HepG2 (cell line): ENCODE data around the gene AXIN2. TPM values are rescaled to one million over a fixed set of nuclear protein-coding genes. Genes with fewer than 3 reads are reported as not detected.

ENCODE experiments used
- CREB1 ChIP-seq, 2 experiments: fragments of 450-650 bp in 1 of 2; IDR thresholded peaks; 2 replicates each; pipeline ENCODE4 v1.6.1; 2016 to 2017; ENCODE audit warnings: control low read depth in 1 of 2, mild to moderate bottlenecking in 1 of 2, missing compliant biosample characterization in 1 of 2, missing genetic modification characterization in 1 of 2
- DR1 ChIP-seq: sonication (generic); formaldehyde crosslinking; IDR thresholded peaks from 2 replicates; pipeline ENCODE4 v1.8.0; 2021; ENCODE audit warnings: mild to moderate bottlenecking, missing genetic modification reagents, inconsistent platforms
- GATAD2A ChIP-seq: IDR thresholded peaks from 2 replicates; pipeline ENCODE4 v1.6.1; 2016
- JUN ChIP-seq: sonication (generic); formaldehyde crosslinking; IDR thresholded peaks from 2 replicates; pipeline ENCODE4 v1.4.0; 2020; ENCODE audit warnings: mild to moderate bottlenecking, missing genetic modification reagents
- KAT8 ChIP-seq: IDR thresholded peaks from 2 replicates; pipeline ENCODE4 v1.6.1; 2016; ENCODE audit warnings: missing genetic modification reagents, missing compliant biosample characterization
- MAX ChIP-seq: IDR thresholded peaks from 2 replicates; pipeline ENCODE4 v1.6.1; 2012; ENCODE audit warnings: inconsistent platforms
- MED1 ChIP-seq: sonication (generic); formaldehyde crosslinking; IDR thresholded peaks from 2 replicates; pipeline ENCODE4 v1.4.0; 2020; ENCODE audit warnings: missing genetic modification reagents
- MIXL1 ChIP-seq: IDR thresholded peaks from 2 replicates; pipeline ENCODE4 v1.6.1; 2016
- NR2F6 ChIP-seq, 2 experiments: IDR thresholded peaks; 2 replicates each; pipeline ENCODE4 v1.6.1; 2016; ENCODE audit warnings: antibody characterized with exemption in 1 of 2, mild to moderate bottlenecking in 1 of 2
- SALL1 ChIP-seq: sonication (generic); formaldehyde crosslinking; IDR thresholded peaks from 2 replicates; pipeline ENCODE4 v1.8.0; 2022; ENCODE audit warnings: mild to moderate bottlenecking, missing genetic modification reagents
- SOX5 ChIP-seq: IDR thresholded peaks from 2 replicates; pipeline ENCODE4 v1.6.1; 2016; ENCODE audit warnings: borderline replicate concordance
- ZBTB10 ChIP-seq: sonication (generic); formaldehyde crosslinking; IDR thresholded peaks from 2 replicates; pipeline ENCODE4 v1.4.0; 2020; ENCODE audit warnings: missing genetic modification reagents, borderline replicate concordance
- ZFP82 ChIP-seq: sonication (generic); formaldehyde crosslinking; IDR thresholded peaks from 2 replicates; pipeline ENCODE4 v1.5.1; 2020; ENCODE audit warnings: mild to moderate bottlenecking, missing genetic modification reagents, borderline replicate concordance
- ZNF343 ChIP-seq: sonication (generic); formaldehyde crosslinking; IDR thresholded peaks from 2 replicates; pipeline ENCODE4 v1.4.0; 2020; ENCODE audit warnings: mild to moderate bottlenecking, missing genetic modification reagents
- ZNF570 ChIP-seq: sonication (generic); formaldehyde crosslinking; IDR thresholded peaks from 2 replicates; pipeline ENCODE4 v1.4.0; 2020; ENCODE audit warnings: mild to moderate bottlenecking, missing genetic modification reagents, borderline replicate concordance
- ZNF619 ChIP-seq: sonication (generic); formaldehyde crosslinking; IDR thresholded peaks from 2 replicates; pipeline ENCODE4 v1.4.0; 2020; ENCODE audit warnings: mild to moderate bottlenecking, missing genetic modification reagents
- ZNF670 ChIP-seq: sonication (generic); formaldehyde crosslinking; IDR thresholded peaks from 2 replicates; pipeline ENCODE4 v1.8.0; 2022; ENCODE audit warnings: mild to moderate bottlenecking, missing genetic modification reagents, borderline replicate concordance
- ZNF710 ChIP-seq: sonication (generic); formaldehyde crosslinking; IDR thresholded peaks from 2 replicates; pipeline ENCODE4 v1.5.0; 2020; ENCODE audit warnings: mild to moderate bottlenecking, missing genetic modification reagents, borderline replicate concordance
- polyA plus RNA-seq, 8 experiments: library from polyadenylated mRNA; depleted of rRNA in 3 of 8; stranded (reverse) in 7 of 8; unstranded in 1 of 8; fragments of >200 nt; fragmentation: Illumina TruSeq in 4 of 8; extraction: Trizol in 4 of 8; gene quantifications; 2 replicates each; pipeline versions ENCODE4 v1.2.1 to v1.2.3, GENCODE V29; 2011 to 2016; ENCODE audit warnings: low read depth in 4 of 8, missing spikeins in 1 of 8, mixed read lengths in 1 of 8; ENCODE audit not compliant: insufficient read depth in 1 of 8
- total RNA-seq, 5 experiments: library from RNA; depleted of rRNA; stranded (reverse); fragments of >200 nt; fragmentation: Illumina TruSeq; extraction: Trizol; gene quantifications; 2 replicates each; pipeline ENCODE4 v1.2.3, GENCODE V29; 2016; ENCODE audit warnings: low read depth in 1 of 5
- TF ChIP-seq, protein P1 (sequence below): IDR thresholded peaks from 2 replicates; pipeline ENCODE4 v1.6.1; 2016

Gene AXIN2
- total and polyA plus RNA-seq, 2 of the 13 experiments (the other 11 are each of a cell fraction or from before 2014, with no cell fraction given), result 58.6 to 63.4 TPM

- peak; percentile 46; the same call in 1 of the 2 replicates for TF ChIP-seq ZNF710 (CRISPR knock-in tag)
- no peak for TF ChIP-seq DR1 (CRISPR knock-in tag)
- TF ChIP-seq ZFP82, result no peak
- TF ChIP-seq NR2F6 (IDR thresholded peaks at IDR 0.05), result peak; percentile 94
- TF ChIP-seq NR2F6 (CRISPR knock-in tag; IDR thresholded peaks at IDR 0.05), result peak; percentile 98
- no peak for TF ChIP-seq ZNF670
- TF ChIP-seq, protein P1, sequence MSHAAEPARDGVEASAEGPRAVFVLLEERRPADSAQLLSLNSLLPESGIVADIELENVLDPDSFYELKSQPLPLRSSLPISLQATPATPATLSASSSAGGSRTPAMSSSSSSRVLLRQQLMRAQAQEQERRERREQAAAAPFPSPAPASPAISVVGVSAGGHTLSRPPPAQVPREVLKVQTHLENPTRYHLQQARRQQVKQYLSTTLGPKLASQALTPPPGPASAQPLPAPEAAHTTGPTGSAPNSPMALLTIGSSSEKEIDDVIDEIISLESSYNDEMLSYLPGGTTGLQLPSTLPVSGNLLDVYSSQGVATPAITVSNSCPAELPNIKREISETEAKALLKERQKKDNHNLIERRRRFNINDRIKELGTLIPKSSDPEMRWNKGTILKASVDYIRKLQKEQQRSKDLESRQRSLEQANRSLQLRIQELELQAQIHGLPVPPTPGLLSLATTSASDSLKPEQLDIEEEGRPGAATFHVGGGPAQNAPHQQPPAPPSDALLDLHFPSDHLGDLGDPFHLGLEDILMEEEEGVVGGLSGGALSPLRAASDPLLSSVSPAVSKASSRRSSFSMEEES, result peak; percentile 53; the same call in 1 of the 2 replicates
- 0 out of 2 replicates have a peak, but pooled peaks have one; percentile 12 for TF ChIP-seq MIXL1
- 0 out of 2 replicates have a peak, but pooled peaks have one; percentile 35 for TF ChIP-seq MAX
- TF ChIP-seq SALL1 (CRISPR knock-in tag), result peak; percentile 79
- peak; percentile 75 for TF ChIP-seq SOX5 (CRISPR knock-in tag)
- TF ChIP-seq JUN, result no peak
- peak; percentile 86; the same call in 1 of the 2 replicates for TF ChIP-seq ZBTB10 (CRISPR knock-in tag)
- peak; percentile 73 for TF ChIP-seq GATAD2A (CRISPR knock-in tag)
- TF ChIP-seq ZNF570, result no peak
- TF ChIP-seq ZNF343 (CRISPR knock-in tag), result peak; percentile 65; the same call in 1 of the 2 replicates
- TF ChIP-seq KAT8 (CRISPR knock-in tag), result no peak
- no peak for TF ChIP-seq CREB1 (IDR thresholded peaks at IDR 0.05)
- TF ChIP-seq CREB1 (CRISPR knock-in tag; IDR thresholded peaks at IDR 0.05), result no peak
- 0 out of 2 replicates have a peak, but pooled peaks have one; percentile 77 for TF ChIP-seq ZNF619 (CRISPR knock-in tag)
- TF ChIP-seq MED1 (CRISPR knock-in tag), result peak; percentile 35
Observed at GRCh38 chr17:65572581-65573281, 11.3 kb upstream of the AXIN2 start (continued).
